OCI-LY3 (cell line): Measurements from ENCODE around the gene RPLP2.

Experiments
- H2AFZ ChIP-seq: fragments of 200-600, 300-600 bp; shearing (Covaris generic); 2 replicates; pipeline ENCODE4 v1.6.0; 2014; ENCODE audit warnings: antibody characterized with exemption, low read depth, low read length
- H3K27ac ChIP-seq: fragments of 200-600, 300-600 bp; sonication (generic); 2 replicates; pipeline ENCODE4 v1.5.1; 2014; ENCODE audit warnings: mild to moderate bottlenecking, low read length, moderate library complexity, mixed read lengths
- H3K27me3 ChIP-seq: fragments of 200-600, 300-600 bp; sonication (generic); 2 replicates; pipeline ENCODE4 v1.6.1; 2014; ENCODE audit warnings: low read depth, low read length, mixed read lengths
- H3K36me3 ChIP-seq: fragments of 200-600, 300-600 bp; sonication (generic); replicated peaks from 2 replicates; pipeline ENCODE3; 2014; ENCODE audit warnings: low read depth, low read length, mixed read lengths
- H3K4me1 ChIP-seq: fragments of 300-600, 200-600 bp; sonication (generic); 2 replicates; pipeline ENCODE4 v1.6.1; 2014; ENCODE audit warnings: low read length, mixed read lengths
- H3K4me2 ChIP-seq: fragments of 200-600, 300-600 bp; sonication (generic); 2 replicates; pipeline ENCODE4 v1.6.1; 2014; ENCODE audit warnings: low read length, mixed read lengths
- H3K4me3 ChIP-seq: fragments of 300-600, 200-600 bp; sonication (generic); 2 replicates; pipeline ENCODE4 v1.5.1; 2014; ENCODE audit warnings: antibody characterized with exemption, mild to moderate bottlenecking, low read length, moderate library complexity
- H3K79me2 ChIP-seq: fragments of 300-600, 200-600 bp; shearing (Covaris generic); 2 replicates; pipeline ENCODE4 v1.6.1; 2014; ENCODE audit warnings: mild to moderate bottlenecking, low read length, mixed read lengths
- H3K9ac ChIP-seq: fragments of 300-600, 200-600 bp; shearing (Covaris generic); 2 replicates; pipeline ENCODE4 v1.6.0; 2014; ENCODE audit warnings: mild to moderate bottlenecking, low read length, moderate library complexity
- H3K9me3 ChIP-seq: fragments of 200-600, 300-600 bp; shearing (Covaris generic); 2 replicates; pipeline ENCODE4 v1.6.1; 2014; ENCODE audit warnings: low read length, mixed read lengths; ENCODE audit not compliant: insufficient read depth
- H4K20me1 ChIP-seq: fragments of 200-600, 300-600 bp; sonication (generic); 2 replicates; pipeline ENCODE4 v1.6.1; 2016; ENCODE audit warnings: low read length, mixed read lengths; ENCODE audit not compliant: insufficient read depth
- EZH2phosphoT487 ChIP-seq: fragments of 200-600 bp; shearing (Covaris generic); IDR thresholded peaks from 2 replicates; pipeline ENCODE4 v1.6.1; 2018; ENCODE audit warnings: antibody characterized with exemption, mixed run types, low read depth
- TF ChIP-seq, protein P1 (sequence below): fragments of 200-600, 300-600 bp; sonication (generic); IDR thresholded peaks from 2 replicates; pipeline ENCODE4 v1.5.1; 2014; ENCODE audit warnings: antibody characterized with exemption, low read length, low read depth

Gene RPLP2

GRCh38 chr11:771617-772204 is 38.1 kb upstream of the RPLP2 start:
- Histone ChIP-seq H2AFZ (no peak overlapping the region), H3K9me3 (no peaks in the 10 kb centered on the region), H3K27ac (no peak overlapping the region), H3K9ac (no peak overlapping the region), H3K36me3 (peaks cover 32% of the 10 kb centered on the region), H3K27me3 (no peaks in the 10 kb centered on the region), H4K20me1 (peaks cover 35% of the 10 kb centered on the region), H3K4me1 (peaks cover 8% of the 10 kb centered on the region; the same call in 1 of the 2 replicates), H3K79me2 (peaks cover 61% of the 10 kb centered on the region), H3K4me3 (no peak overlapping the region), H3K4me2 (no peak overlapping the region)
- TF ChIP-seq, protein P1, sequence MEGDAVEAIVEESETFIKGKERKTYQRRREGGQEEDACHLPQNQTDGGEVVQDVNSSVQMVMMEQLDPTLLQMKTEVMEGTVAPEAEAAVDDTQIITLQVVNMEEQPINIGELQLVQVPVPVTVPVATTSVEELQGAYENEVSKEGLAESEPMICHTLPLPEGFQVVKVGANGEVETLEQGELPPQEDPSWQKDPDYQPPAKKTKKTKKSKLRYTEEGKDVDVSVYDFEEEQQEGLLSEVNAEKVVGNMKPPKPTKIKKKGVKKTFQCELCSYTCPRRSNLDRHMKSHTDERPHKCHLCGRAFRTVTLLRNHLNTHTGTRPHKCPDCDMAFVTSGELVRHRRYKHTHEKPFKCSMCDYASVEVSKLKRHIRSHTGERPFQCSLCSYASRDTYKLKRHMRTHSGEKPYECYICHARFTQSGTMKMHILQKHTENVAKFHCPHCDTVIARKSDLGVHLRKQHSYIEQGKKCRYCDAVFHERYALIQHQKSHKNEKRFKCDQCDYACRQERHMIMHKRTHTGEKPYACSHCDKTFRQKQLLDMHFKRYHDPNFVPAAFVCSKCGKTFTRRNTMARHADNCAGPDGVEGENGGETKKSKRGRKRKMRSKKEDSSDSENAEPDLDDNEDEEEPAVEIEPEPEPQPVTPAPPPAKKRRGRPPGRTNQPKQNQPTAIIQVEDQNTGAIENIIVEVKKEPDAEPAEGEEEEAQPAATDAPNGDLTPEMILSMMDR: no peak
- TF ChIP-seq EZH2phosphoT487: no peak

DNA sequence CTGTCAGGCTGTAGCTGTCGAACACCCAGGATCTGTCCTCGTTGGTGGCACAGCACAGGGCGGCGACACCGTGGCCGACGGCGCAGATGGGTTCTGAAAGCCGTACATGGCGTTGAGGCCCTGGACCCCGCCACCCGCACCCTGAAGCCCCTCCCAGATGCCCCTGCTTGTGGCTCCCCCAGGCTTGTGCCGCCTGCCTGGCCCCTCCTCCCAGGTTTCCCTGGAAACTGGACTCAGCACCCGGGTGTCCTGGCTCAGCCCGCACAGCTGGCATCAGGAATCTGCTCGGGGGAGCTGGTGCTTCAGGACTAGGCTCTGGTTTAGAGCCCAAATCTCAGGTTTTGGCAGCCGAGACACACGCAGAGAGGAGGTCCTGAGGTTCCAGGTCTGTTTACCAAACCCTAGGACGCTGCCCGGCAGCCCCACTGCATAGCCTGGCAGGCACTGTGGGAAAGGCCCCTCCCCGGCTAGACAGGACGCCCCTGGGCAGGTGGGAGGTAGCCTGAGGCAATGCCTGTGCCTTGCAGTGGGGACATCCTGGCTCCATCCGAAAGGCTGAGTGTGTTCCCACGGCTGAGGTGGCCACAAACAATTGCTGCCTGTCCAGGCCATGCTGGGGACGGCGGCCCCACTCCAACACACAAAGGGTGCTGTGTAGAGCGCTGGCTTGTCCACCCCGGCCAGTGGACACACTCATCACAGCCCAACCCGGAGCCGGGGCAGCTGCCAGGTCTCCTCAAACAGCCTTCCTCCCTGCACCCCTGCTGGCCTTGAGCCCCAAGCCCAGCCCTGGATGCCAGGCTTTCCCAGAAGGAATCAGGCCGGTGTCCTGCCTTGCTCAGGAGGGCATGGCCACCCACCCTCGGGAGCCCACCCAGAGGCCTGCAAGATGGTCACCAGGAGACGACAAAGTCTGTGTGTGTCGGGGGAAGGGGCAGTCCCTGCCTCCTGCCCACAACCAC is 37.1 kb upstream of the RPLP2 start:
- Histone ChIP-seq H3K79me2 (peaks cover 70% of the 10 kb centered on the region), H3K4me2 (no peak overlapping the region), H3K27ac (no peak overlapping the region), H3K27me3 (no peaks in the 10 kb centered on the region), H2AFZ (no peak overlapping the region), H4K20me1 (peaks cover 31% of the 10 kb centered on the region), H3K9ac (no peak overlapping the region), H3K36me3 (peaks cover 28% of the 10 kb centered on the region), H3K9me3 (no peaks in the 10 kb centered on the region), H3K4me1 (peaks cover 8% of the 10 kb centered on the region; the same call in 1 of the 2 replicates), H3K4me3 (no peak overlapping the region)
- no peak for TF ChIP-seq EZH2phosphoT487
- TF ChIP-seq, protein P1: no peak

DNA sequence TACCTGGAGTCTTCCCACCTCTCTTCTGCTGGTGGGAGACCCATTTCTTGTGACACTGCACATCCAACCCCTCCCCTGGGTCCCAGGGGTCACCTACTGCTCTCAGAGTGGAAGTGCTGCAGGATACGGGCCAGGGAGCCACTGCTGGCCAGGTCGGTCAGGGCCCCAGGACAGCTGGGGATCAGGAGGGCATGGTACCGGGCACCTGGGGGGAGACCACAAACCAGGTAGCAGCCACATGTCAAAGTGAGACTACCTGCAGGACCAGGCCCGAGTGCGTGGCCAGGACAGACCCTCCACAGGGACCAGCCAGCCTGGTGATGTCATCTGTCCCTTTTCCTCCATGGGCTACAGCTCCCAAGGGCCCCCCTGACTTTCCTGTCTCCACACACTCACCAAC is 36.3 kb upstream of the RPLP2 start:
- Histone ChIP-seq H3K36me3 (peaks cover 28% of the 10 kb centered on the region), H2AFZ (no peak overlapping the region), H3K9ac (no peak overlapping the region), H3K27ac (no peak overlapping the region), H3K4me3 (no peak overlapping the region), H3K27me3 (no peaks in the 10 kb centered on the region), H4K20me1 (peaks cover 31% of the 10 kb centered on the region), H3K9me3 (no peaks in the 10 kb centered on the region), H3K4me1 (peaks cover 12% of the 10 kb centered on the region), H3K4me2 (no peak overlapping the region), H3K79me2 (peaks cover 77% of the 10 kb centered on the region)
- TF ChIP-seq, protein P1: no peak
- TF ChIP-seq EZH2phosphoT487: no peak

DNA sequence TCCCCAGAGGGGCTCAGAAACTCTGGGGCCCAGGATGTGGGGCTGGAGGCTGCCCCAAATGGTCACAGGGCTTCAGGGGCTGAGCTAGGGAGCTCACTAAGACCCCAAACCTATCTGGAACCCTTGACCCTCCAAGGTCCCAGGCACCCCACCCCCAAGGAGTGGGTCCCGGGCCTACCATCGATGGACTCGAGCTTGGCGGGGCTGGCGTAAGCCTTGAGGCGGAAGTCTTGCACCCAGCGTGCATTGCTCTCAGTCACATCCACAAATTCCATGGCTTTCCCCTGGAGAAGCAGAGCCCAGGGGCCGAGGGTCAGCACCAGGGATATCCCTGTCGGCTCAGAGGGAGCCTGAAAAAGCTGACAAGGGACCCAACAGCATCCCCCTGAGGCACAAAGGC is 35.9 kb upstream of the RPLP2 start:
- Histone ChIP-seq H3K36me3 (peaks cover 28% of the 10 kb centered on the region), H3K4me2 (no peak overlapping the region), H3K4me1 (peaks cover 13% of the 10 kb centered on the region), H4K20me1 (peaks cover 31% of the 10 kb centered on the region), H3K9ac (no peak overlapping the region), H3K27me3 (no peaks in the 10 kb centered on the region), H3K4me3 (no peak overlapping the region), H3K27ac (no peak overlapping the region), H3K79me2 (peaks cover 79% of the 10 kb centered on the region), H2AFZ (no peak overlapping the region), H3K9me3 (no peaks in the 10 kb centered on the region)
- no peak for TF ChIP-seq EZH2phosphoT487
- TF ChIP-seq, protein P1: no peak
